HCT116 (cell line): Measurements from ENCODE around the gene TMEM41A.
A peak's percentile ranks its signal among the peaks of the same experiment; 100 is the strongest.

Experiments
- CTCF ChIP-seq, 3 experiments: fragments of 200-600 bp in 1 of 3; sonication (generic) in 1 of 3; IDR thresholded peaks in 2 of 3; conservative IDR thresholded peaks in 1 of 3; 2 replicates each; pipeline ENCODE4 v1.5.1; 2012 to 2017; ENCODE audit warnings: low read depth in 2 of 3, low read length in 2 of 3, antibody characterized with exemption in 1 of 3, borderline replicate concordance in 1 of 3, control low read depth in 1 of 3, mild to moderate bottlenecking in 1 of 3, mixed read lengths in 1 of 3, mixed run types in 1 of 3, moderate library complexity in 1 of 3; ENCODE audit not compliant: insufficient read depth in 1 of 3
- EZH2 ChIP-seq: fragments of 200-600 bp; sonication (generic); IDR thresholded peaks from 2 replicates; pipeline ENCODE4 v1.6.1; 2017; ENCODE audit warnings: antibody characterized with exemption, mixed run types
- EZH2phosphoT487 ChIP-seq: fragments of 200-600 bp; IDR thresholded peaks from 2 replicates; pipeline ENCODE4 v1.6.1; 2018; ENCODE audit warnings: antibody characterized with exemption, borderline replicate concordance
- MAX ChIP-seq: IDR thresholded peaks from 2 replicates; pipeline ENCODE4 v1.6.1; 2012
- POLR2A ChIP-seq: IDR thresholded peaks from 2 replicates; pipeline ENCODE4 v1.7.0; 2011; ENCODE audit warnings: borderline replicate concordance; ENCODE audit not compliant: insufficient read depth, insufficient read length; ENCODE audit errors: extremely low read depth
- POLR2AphosphoS5 ChIP-seq: IDR thresholded peaks from 2 replicates; pipeline ENCODE4 v1.6.1; 2011; ENCODE audit warnings: mild to moderate bottlenecking, low read depth, low read length, moderate library complexity
- SIN3A ChIP-seq: IDR thresholded peaks from 2 replicates; pipeline ENCODE4 v1.6.1; 2012; ENCODE audit warnings: low read depth
- SP1 ChIP-seq: IDR thresholded peaks from 2 replicates; pipeline ENCODE4 v1.6.1; 2012; ENCODE audit warnings: low read depth
- TCF7L2 ChIP-seq: IDR thresholded peaks from 2 replicates; pipeline ENCODE4 v1.7.0; 2011; ENCODE audit warnings: borderline replicate concordance, inconsistent platforms; ENCODE audit not compliant: insufficient read depth, insufficient read length; ENCODE audit errors: extremely low read depth
- ZNF274 ChIP-seq: fragments of 200-500 bp; sonication (Bioruptor generic); IDR thresholded peaks from 2 replicates; pipeline ENCODE4 v1.6.1; 2014; ENCODE audit warnings: mild to moderate bottlenecking, low read depth, low read length, inconsistent platforms

DNA sequence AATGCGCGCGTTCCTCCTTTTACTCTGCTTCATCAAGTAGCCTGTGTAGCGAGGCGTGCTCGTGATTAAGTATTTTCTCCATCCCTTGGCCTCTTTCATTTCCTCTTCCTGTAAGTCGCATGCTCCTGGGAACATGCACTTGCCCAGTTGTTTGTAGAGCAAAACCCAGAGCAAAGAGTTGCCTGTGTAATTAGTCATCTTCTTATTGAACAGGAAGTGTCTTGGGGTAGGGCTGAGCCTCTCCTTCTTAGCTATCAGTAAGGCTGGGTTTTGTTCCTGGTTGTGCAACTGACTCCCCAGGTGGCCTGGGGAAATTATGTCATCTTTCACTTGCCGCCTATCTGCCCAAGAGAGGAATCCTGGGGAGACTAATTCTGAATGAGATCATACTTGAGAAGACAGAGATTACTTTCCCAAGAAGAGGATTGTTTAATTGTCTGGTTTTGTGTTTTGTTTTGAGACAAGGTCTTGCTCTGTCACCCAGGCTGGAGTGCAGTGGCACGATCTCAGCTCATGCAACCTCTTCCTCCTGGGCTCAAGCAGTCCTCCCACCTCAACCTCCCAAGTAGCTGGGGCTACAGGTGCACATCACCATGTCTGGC is 38.6 kb upstream of the TMEM41A start:
- TF ChIP-seq EZH2: no peak
- no peak for TF ChIP-seq POLR2A
- TF ChIP-seq CTCF (IDR thresholded peaks at IDR 0.05 in 2 of 3, conservative IDR thresholded peaks at IDR 0.05 in 1 of 3; ENCODE audit: borderline replicate concordance in 1 of 3, insufficient read depth in 1 of 3, low read depth in 2 of 3, low read length in 2 of 3): no peak
- TF ChIP-seq MAX: peak; percentile 98
- TF ChIP-seq EZH2phosphoT487: no peak
- peak; percentile 76 for TF ChIP-seq TCF7L2
- peak; percentile 93 for TF ChIP-seq SP1
- TF ChIP-seq ZNF274: no peak
- peak; percentile 97 for TF ChIP-seq SIN3A
- TF ChIP-seq POLR2AphosphoS5: peak; percentile 73
